Suprapubic skin (tissue), 2 donors: ENCODE measurements around the gene NUP155.
"Not testable (repeated sequence)": the region's sequence is repeated elsewhere in the genome, so short reads cannot be mapped to it uniquely, and the experiment has no call there.

Source experiments
- EP300 ChIP-seq: sonication (generic); formaldehyde crosslinking; IDR thresholded peaks from one replicate; pipeline ENCODE4 v1.6.1; 2017; ENCODE audit warnings: antibody characterized with exemption
- POLR2A ChIP-seq, 2 donors: fragments of 450-650 bp; IDR thresholded peaks; one replicate each; pipeline ENCODE4 v1.6.1; 2017; ENCODE audit warnings: antibody characterized with exemption in 2 of 2, mild to moderate bottlenecking in 2 of 2, moderate library complexity in 2 of 2

- TF ChIP-seq EP300; POLR2A (IDR thresholded peaks at IDR 0.05): not testable (repeated sequence)
Measured at GRCh38 chr5:37378066-37378465, 7.2 kb upstream of the NUP155 start.
